ENCODE results near the gene C3orf70.

The C3orf70 gene

GRCh38 chr3:185046603-185047002 lies 106.3 kb downstream of the C3orf70 start:
- no peak overlapping the region for H3K27ac ChIP-seq (ENCODE audit: extremely low read depth, low read depth, low read length)
- peaks cover 0 to 30% of the 10 kb centered on the region in 2 experiments; a peak in 1 of 3 replicates for H3K36me3 ChIP-seq (ENCODE audit: control insufficient read depth in 2 of 2, insufficient read depth in 1 of 2, low read length in 2 of 2)

GRCh38 chr3:185046164-185046515 lies 106.7 kb downstream of the C3orf70 start:
- ChIA-PET CTCF (interaction anchor here (0.8 kb wide), 1 partner anchor 18 kb away, joined by 3 read pairs; no protein-coding TSS in a partner anchor), POLR2A (no interaction called here)
- Histone ChIP-seq H3K9me3 (ENCODE audit: control insufficient read depth, insufficient read depth, low read depth, low read length) (no peaks in the 10 kb centered on the region), H3K4me3 (ENCODE audit: low read depth, low read length) (no peak overlapping the region), H3K4me1 (ENCODE audit: control insufficient read depth, insufficient read depth, low read length) (no peaks in the 10 kb centered on the region), H3K27ac (ENCODE audit: extremely low read depth, low read depth, low read length) (no peak overlapping the region), H3K36me3 (ENCODE audit: control insufficient read depth in 2 of 2, insufficient read depth in 1 of 2, low read length in 2 of 2) (peaks cover 0 to 26% of the 10 kb centered on the region in 2 experiments; a peak in 1 of 3 replicates)
- TF ChIP-seq ZNF571 (tag by site-specific recombination; IDR thresholded peaks at IDR 0.05) = no peak
- no peak for TF ChIP-seq ZNF544 (tag by site-specific recombination; IDR thresholded peaks at IDR 0.05)
- TF ChIP-seq ZNF302 (tag by site-specific recombination; IDR thresholded peaks at IDR 0.05; ENCODE audit: low read depth) = no peak
- TF ChIP-seq ZNF600 (tag by site-specific recombination; IDR thresholded peaks at IDR 0.05) = no peak
- no peak for TF ChIP-seq PRDM2 (tag by site-specific recombination; IDR thresholded peaks at IDR 0.05; ENCODE audit: borderline replicate concordance)
- no peak for TF ChIP-seq ZBTB1 (tag by site-specific recombination; IDR thresholded peaks at IDR 0.05)
- TF ChIP-seq ZNF140 (tag by site-specific recombination; IDR thresholded peaks at IDR 0.05) = no peak
- no peak for TF ChIP-seq ZBTB26 (tag by site-specific recombination; optimal IDR thresholded peaks at IDR 0.05)
- TF ChIP-seq ZBTB7A (tag by site-specific recombination; IDR thresholded peaks at IDR 0.05; ENCODE audit: low read depth) = no peak
- TF ChIP-seq HIC1 (tag by site-specific recombination; IDR thresholded peaks at IDR 0.05) = no peak
- TF ChIP-seq MYNN (tag by site-specific recombination; IDR thresholded peaks at IDR 0.05; ENCODE audit: borderline replicate concordance) = no peak
- TF ChIP-seq RBAK (tag by site-specific recombination; IDR thresholded peaks at IDR 0.05) = no peak
- TF ChIP-seq ZNF768 (tag by site-specific recombination; IDR thresholded peaks at IDR 0.05) = no peak

More at GRCh38 chr3:185046603-185047002, 106.3 kb downstream of the C3orf70 start:
- no peak overlapping the region for H3K4me3 ChIP-seq (ENCODE audit: low read depth, low read length)
- ChIA-PET CTCF (no interaction called here), POLR2A (no interaction called here)
- H3K9me3 ChIP-seq (ENCODE audit: control insufficient read depth, insufficient read depth, low read depth, low read length) = no peaks in the 10 kb centered on the region
- TF ChIP-seq SETDB1 (IDR thresholded peaks at IDR 0.05; ENCODE audit: insufficient read length, low read length) (no peak), ZNF175 (tag by site-specific recombination; IDR thresholded peaks at IDR 0.05) (no peak), ZNF514 (tag by site-specific recombination; IDR thresholded peaks at IDR 0.05) (no peak), ZNF223 (tag by site-specific recombination; IDR thresholded peaks at IDR 0.05) (no peak), ZNF623 (tag by site-specific recombination; IDR thresholded peaks at IDR 0.05) (no peak), SP7 (tag by site-specific recombination; IDR thresholded peaks at IDR 0.05) (no peak), ZNF670 (tag by site-specific recombination; IDR thresholded peaks at IDR 0.05; ENCODE audit: low read depth) (no peak), ZNF660 (tag by site-specific recombination; IDR thresholded peaks at IDR 0.05) (no peak)
- no peaks in the 10 kb centered on the region for H3K4me1 ChIP-seq (ENCODE audit: control insufficient read depth, insufficient read depth, low read length)

Measured in HEK293 (cell line).